ENCODE data around the gene ECPAS.
"Not testable (repeated sequence)": the region's sequence is repeated elsewhere in the genome, so short reads cannot be mapped to it uniquely, and the experiment has no call there.

ECPAS gene

DNA sequence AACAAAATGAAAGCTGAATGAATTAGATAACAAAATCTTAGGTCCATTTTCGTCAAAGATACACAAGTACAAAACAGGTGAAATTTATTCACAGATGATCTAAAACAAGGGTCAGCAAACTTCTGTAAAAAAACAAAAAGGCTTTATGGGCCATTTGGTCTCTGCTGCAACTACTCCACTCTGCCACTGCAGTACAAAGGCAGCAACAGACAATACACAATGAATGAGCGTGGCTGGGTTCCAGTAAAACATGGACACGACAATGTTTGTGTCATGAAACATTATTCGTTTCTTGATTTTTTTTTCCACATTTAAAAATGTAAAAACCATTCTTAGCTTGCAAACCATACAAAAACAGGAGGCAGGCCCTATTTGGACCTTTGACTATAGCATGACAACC lies 71.9 kb downstream of the ECPAS start:
- DNase-seq, result no peak

DNA sequence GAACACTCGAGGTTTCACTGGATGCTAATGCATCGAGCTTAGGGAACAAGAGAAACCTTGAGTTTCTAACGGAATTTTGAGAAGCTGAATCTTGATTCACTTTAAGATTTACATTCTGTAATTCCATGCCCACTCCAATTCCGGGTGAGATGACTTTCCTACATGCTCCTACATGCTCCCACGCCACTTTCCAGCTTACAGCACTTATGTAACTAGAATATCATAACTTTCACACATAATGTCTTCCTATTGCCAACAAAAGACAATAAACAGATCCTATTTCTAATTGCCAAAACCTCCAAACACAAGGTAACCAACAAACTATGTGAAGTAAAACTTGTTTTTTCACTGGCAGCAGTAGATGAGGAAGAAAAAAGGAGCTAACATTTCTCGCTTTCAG lies 72.9 kb downstream of the ECPAS start:
- DNase-seq, result no peak

GRCh38 chr9:111407813-111408212 lies 76.4 kb downstream of the ECPAS start:
- no peak for DNase-seq

DNA sequence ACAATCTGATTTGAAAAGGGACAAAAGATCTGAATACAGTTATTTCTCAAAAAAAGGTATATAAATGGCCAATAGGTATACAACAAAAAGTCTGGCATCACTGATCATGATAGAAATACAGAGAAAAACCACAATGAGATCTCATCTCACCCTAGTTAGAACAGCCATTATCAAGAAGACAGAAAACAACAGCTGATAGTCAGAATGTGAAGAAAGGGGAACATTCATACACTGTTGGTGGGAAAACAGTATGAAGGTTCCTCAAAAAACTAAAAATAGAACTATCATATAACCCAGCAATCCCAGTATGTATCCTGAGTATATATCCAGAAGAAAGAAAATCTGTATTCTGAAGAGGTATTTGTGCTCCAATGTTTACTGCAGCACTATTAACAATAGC lies 78.5 kb downstream of the ECPAS start:
- no peak for DNase-seq

DNA sequence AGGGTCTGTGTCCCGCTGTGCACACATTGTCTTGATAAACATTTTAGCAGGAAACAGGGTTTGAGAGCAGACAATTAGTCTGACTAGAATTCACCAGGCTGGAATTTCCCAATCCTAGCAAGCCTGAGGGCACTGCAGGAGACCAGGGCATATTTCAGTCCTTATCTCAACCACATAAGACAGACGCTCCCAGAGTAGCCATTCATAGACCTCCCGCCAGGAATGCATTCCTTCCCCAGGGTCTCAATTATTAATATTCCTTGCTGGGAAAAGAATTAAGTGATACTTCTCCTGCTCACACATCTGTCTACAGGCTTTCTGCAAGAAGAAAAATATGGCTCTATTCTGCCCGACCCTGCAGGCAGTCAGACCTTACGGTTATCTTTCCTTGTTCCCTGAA lies 82.7 kb downstream of the ECPAS start:
- DNase-seq, result not testable (repeated sequence)

DNA sequence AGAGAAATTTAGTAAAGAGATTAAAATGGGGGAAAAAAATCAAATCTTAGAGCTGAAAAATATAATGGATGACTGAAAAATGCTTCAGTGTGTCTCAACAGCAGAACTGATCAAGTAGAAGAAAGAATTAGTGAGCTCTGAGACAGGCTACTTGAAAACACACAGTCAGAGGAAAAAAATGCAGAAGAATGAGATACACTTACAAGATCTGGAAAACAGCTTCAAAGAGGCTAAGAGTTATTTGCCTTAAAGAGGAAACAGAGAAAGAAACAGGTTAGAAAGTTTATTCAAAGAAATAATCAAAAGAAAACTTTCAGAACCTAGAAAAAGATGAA lies 83.7 kb downstream of the ECPAS start:
- no peak for DNase-seq

DNA sequence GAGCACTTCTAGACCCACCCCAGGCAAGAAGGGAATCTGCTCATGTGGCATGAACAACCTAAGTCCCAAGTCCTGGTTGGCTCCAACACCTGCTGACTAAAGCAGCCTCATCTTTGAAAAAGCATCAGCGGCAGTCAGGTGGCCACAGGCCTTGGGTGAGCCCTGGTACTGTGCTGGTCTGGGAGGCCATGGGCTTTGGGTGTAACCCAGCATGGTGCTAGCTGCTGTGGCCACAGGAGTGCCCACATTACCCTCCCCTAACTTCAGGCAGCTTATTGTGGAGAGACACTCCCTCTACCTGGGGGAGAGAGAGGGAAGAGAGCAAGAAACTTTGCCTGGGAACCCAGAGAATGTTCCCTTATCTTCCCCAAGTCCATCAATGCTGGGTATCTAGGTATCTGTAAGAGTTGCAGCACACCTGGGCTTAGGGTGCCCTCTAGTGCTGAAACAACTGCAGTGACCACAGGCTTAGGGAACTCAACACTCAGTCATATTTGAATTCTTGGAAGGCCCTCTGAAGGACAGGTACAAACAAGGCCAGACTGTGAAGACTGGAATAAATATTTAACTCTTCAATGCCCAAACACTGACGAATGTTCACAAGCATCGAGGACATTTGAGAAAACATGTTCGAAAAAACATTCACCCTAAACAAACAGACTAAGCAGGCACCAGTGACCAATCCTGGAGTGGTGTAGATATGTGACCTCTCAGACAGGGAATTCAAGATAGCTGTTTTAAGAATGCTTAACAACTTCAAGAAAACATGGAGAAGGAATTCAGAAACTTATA lies 84.2 kb downstream of the ECPAS start:
- DNase-seq, result no peak

DNA sequence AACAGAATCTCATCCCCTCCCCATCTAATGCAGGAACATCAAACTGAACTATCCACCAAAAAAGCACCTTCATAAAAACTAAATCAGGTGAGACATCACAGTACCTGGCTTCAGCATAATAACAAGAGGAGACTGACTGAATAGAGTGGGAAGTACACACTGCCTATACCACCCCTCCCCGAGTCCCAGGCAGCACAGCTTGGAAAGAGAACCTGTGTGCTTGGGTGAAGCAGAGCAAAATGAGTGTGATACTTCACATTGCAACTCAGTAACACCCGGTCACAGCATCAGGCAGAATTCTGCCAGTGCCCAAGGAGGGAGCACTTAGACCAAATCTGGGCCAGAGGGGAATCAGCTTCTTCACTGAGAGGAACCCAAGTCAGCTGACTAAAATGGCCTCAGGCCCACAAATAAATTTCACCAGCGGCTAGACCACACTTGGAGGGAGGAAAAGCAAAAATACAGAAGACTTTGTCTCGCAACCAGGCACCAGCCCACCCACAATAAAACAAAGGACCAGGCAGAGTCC lies 84.9 kb downstream of the ECPAS start:
- DNase-seq, result no peak

DNA sequence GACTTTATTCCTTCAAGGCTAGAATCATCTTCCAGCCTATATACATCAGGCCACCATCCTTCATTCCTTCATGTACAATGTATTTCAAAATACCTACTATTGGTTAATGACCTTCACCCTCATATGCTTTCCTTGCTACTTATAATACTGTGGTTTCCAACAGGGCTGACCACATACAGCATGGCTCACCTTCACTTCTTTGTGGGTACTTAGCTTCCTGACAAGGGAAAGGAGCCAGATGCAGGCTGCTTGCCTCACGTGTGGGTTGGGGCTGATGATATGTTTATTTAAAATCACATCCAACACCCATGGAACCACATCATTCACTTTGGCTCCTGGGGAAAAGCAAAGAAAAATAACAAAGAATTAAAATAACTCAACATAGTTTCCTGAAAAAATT lies 90.2 kb downstream of the ECPAS start:
- DNase-seq, result no peak

GRCh38 chr9:111389406-111389805 lies 94.8 kb downstream of the ECPAS start:
- no peak for DNase-seq

DNA sequence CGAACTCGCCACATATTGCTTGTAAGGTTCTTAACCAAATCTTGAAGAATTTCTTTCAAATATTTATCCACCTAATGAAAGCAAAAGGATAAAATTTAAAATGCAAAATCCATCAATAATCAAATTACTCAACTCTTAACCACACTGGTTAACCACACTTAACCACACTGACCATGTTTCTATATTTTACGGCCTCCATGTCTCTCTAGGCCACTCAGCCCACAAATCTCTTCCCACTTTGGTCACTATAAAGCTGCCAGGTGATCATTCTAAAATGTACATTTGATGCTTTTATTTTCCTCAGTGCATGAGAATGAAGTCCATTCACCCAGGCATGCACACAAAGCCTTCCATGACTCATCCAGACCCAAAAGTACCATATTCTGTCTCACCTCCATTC lies 97.8 kb downstream of the ECPAS start:
- no peak for DNase-seq

DNA sequence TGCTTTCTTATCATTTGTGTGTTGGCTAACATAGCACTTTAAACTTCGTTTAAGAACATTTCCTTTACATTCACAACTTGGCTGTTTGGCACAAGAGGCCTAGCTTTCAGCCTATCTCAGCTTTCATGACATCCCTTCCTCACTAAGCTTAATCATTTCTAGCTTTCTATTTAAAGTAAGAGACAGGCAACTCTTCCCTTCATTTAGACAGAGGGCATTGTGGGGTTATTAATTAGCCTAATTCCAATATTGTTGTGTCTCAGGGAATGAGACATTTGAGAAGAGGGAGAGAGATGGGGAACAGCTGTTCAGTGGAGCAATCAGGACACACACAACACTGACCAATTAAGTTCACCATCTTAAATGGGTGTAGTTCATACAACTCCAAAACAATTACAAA lies 103.2 kb downstream of the ECPAS start:
- no peak for DNase-seq

- DNase-seq, result no peak
These were observed 108.2 kb downstream of the ECPAS start for GRCh38 chr9:111375817-111376564.

GRCh38 chr9:111375062-111375461 lies 109.1 kb downstream of the ECPAS start:
- DNase-seq, result no peak

DNA sequence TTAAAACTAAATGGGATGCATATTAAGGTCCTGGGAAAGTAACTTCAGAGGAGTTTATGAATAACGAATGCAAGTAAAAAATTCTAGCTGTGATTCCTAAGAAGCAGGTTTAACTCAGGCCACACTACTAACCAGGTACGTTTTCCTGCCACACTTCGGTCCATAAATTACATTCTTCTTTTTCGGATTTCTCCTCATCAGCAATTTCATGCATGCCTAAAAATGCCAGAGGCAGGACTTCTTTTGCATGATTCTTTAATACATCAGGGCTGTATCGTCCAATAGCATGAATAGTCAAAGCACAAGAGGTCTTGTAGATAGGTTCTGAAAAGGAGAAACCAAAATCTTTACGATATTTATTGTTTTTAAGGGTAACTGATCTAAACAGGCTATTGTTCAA lies 111.9 kb downstream of the ECPAS start:
- DNase-seq, result no peak

- no peak for DNase-seq
These were observed 117.2 kb downstream of the ECPAS start for GRCh38 chr9:111366978-111367377.

GRCh38 chr9:111362526-111362925 lies 121.7 kb downstream of the ECPAS start:
- no peak for DNase-seq

GRCh38 chr9:111360881-111361280 lies 123.3 kb downstream of the ECPAS start:
- no peak for DNase-seq

GRCh38 chr9:111356481-111357244 lies 127.5 kb downstream of the ECPAS start:
- no peak for DNase-seq

- no peak for DNase-seq
These were observed 131.6 kb downstream of the ECPAS start for GRCh38 chr9:111352545-111352944.

- no peak for DNase-seq
These were observed 133.6 kb downstream of the ECPAS start for GRCh38 chr9:111350556-111350955.

DNA sequence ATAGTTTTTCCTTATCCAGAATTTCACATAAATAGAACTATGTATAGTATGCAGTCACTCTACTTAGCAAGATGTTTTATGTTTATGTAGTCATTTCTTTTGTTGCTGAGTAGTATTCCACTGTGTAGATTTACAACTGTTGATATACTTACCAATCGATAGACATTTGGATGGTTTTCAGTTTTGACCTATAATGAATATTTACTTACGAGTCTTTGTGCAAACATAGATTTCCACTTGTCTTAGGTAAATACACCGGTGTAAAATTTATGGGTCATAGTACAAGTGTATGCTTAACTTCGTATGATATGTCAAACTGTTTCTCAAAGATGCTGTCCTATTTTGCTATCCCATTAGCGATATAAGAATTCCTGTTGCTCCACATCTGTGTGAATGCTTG lies 134.4 kb downstream of the ECPAS start:
- DNase-seq, result no peak

DNA sequence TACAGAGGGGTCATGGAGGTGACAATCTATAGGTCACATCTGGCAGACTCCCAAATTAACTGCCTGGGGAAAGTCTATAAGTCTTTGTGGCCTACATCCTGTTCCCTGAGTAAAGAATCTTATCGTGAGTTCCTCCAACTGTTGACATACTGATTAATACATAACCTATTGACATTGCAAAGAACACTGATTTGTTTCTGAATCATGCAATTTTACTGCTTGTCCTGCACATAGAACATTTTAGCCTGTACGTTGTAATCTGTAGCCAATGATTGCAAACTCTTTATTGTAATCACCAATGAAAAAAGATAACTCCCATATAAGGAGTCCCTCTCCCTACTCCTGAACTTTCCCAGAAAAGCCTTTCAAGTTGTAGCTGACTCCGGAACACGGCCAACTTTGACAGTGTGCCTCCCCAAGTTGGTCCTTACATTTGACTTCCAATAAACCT lies 135.3 kb downstream of the ECPAS start:
- no peak for DNase-seq
